Measurements from ENCODE around the gene TRPC6.

- TF ChIP-seq CTCF (IDR thresholded peaks at IDR 0.05; ENCODE audit: low read depth, low read length) (no peak), EZH2phosphoT487 (IDR thresholded peaks at IDR 0.05; ENCODE audit: low read depth) (no peak)
These were observed 34.9 kb upstream of the TRPC6 start for GRCh38 chr11:101618709-101619108.
